ENCODE results near the gene MEPCE. TPM values are rescaled to one million over a fixed set of nuclear protein-coding genes. Genes with fewer than 3 reads are reported as not detected.

MEPCE gene
- total RNA-seq, 1 experiment from 2014 or later, result 70.3 TPM

GRCh38 chr7:100469227-100470044 lies 39.8 kb downstream of the MEPCE start:
- DNase-seq, result peak; percentile 54 to 85
- no peaks in the 10 kb centered on the region for H3K4me1 ChIP-seq (replicated peaks; ENCODE audit: insufficient read depth)
- H3K9me3 ChIP-seq (ENCODE audit: insufficient read depth, low read depth), result no peaks in the 10 kb centered on the region
- no peaks in the 10 kb centered on the region for H3K36me3 ChIP-seq (ENCODE audit: low read depth)
- H3K27me3 ChIP-seq (ENCODE audit: insufficient read depth, low read depth), result no peaks in the 10 kb centered on the region
- no peaks in the 10 kb centered on the region for H3K79me2 ChIP-seq (ENCODE audit: low read depth)
- no peak overlapping the region for H3K4me2 ChIP-seq
- H3K27ac ChIP-seq, result no peak overlapping the region
- no peaks in the 10 kb centered on the region for H3K9me2 ChIP-seq (ENCODE audit: insufficient read depth)
- no peaks in the 10 kb centered on the region for H4K20me1 ChIP-seq (ENCODE audit: insufficient read depth)
- TF ChIP-seq CTCF (conservative IDR thresholded peaks at IDR 0.05) (peak; percentile 88), EZH2 (IDR thresholded peaks at IDR 0.05; ENCODE audit: low read depth) (no peak)
- no peak overlapping the region for H3K4me3 ChIP-seq
- ChIA-PET CTCF (interaction anchor here (0.5 to 1.3 kb wide), 14 partner anchors 9 to 1060 kb away, joined by 3 to 18 read pairs (median 4); partner anchors contain the start of genes BUD31 and TSC22D4), POLR2A (ENCODE audit: unreplicated experiment) (interaction anchor here (0.6 to 0.7 kb wide), 3 partner anchors 258 to 745 kb away, joined by 3 to 15 read pairs (median 7); no protein-coding TSS in a partner anchor)
- no peak overlapping the region for H2AFZ ChIP-seq
- intact Hi-C loops (cut with micrococcal nuclease; ENCODE audit: unreplicated experiment), result loop anchor here (1.0 to 5.0 kb wide), 3 partner anchors 90 to 383 kb away; partner anchors contain the start of genes GIGYF1 and SLC12A9
- H3F3A ChIP-seq (ENCODE audit: insufficient read depth, low read depth), result peaks cover 8% of the 10 kb centered on the region; the same call in 1 of the 2 replicates
- no TSS peak for BruUV-seq (replicated peaks)

- Histone ChIP-seq H3K27me3 (ENCODE audit: insufficient read depth, low read depth) (no peaks in the 10 kb centered on the region), H3K9me2 (ENCODE audit: insufficient read depth) (no peaks in the 10 kb centered on the region), H3K9me3 (ENCODE audit: insufficient read depth, low read depth) (no peaks in the 10 kb centered on the region), H4K20me1 (ENCODE audit: insufficient read depth) (0 out of 2 replicates have a peak, but pooled peaks cover 4% of the 10 kb centered on the region), H3K79me2 (ENCODE audit: low read depth) (no peaks in the 10 kb centered on the region), H3F3A (ENCODE audit: insufficient read depth, low read depth) (peaks cover 14% of the 10 kb centered on the region; the same call in 1 of the 2 replicates), H3K4me2 (no peak overlapping the region), H3K27ac (no peak overlapping the region), H3K4me3 (no peak overlapping the region), H3K4me1 (replicated peaks; ENCODE audit: insufficient read depth) (no peaks in the 10 kb centered on the region), H2AFZ (no peak overlapping the region), H3K36me3 (ENCODE audit: low read depth) (no peaks in the 10 kb centered on the region)
- POLR2A ChIA-PET (ENCODE audit: unreplicated experiment), result no interaction called here
- TF ChIP-seq CTCF (conservative IDR thresholded peaks at IDR 0.05), result no peak
- TF ChIP-seq EZH2 (IDR thresholded peaks at IDR 0.05; ENCODE audit: low read depth), result no peak
- BruUV-seq (replicated peaks), result no TSS peak
- CTCF ChIA-PET, result no interaction called here
- no peak for DNase-seq
- intact Hi-C loops (cut with micrococcal nuclease; ENCODE audit: unreplicated experiment), result no loop called here
Measured at GRCh38 chr7:100471021-100471420, 41.4 kb downstream of the MEPCE start.

- Histone ChIP-seq H3K4me1 (replicated peaks; ENCODE audit: insufficient read depth) (peaks cover 2% of the 10 kb centered on the region), H3K4me3 (no peak overlapping the region)
- POLR2A ChIA-PET (ENCODE audit: unreplicated experiment), result no interaction called here
Measured at GRCh38 chr7:100472121-100472851, 42.7 kb downstream of the MEPCE start.

More at GRCh38 chr7:100472121-100472851, 42.7 kb downstream of the MEPCE start:
- intact Hi-C loops (cut with micrococcal nuclease; ENCODE audit: unreplicated experiment), result no loop called here
- no peak for TF ChIP-seq CTCF (conservative IDR thresholded peaks at IDR 0.05)
- no peak for TF ChIP-seq EZH2 (IDR thresholded peaks at IDR 0.05; ENCODE audit: low read depth)
- no peak overlapping the region for H3K27ac ChIP-seq
- H3K79me2 ChIP-seq (ENCODE audit: low read depth), result peaks cover 11% of the 10 kb centered on the region
- no peaks in the 10 kb centered on the region for H3K36me3 ChIP-seq (ENCODE audit: low read depth)
- H3F3A ChIP-seq (ENCODE audit: insufficient read depth, low read depth), result peaks cover 14% of the 10 kb centered on the region; the same call in 1 of the 2 replicates
- no peak overlapping the region for H2AFZ ChIP-seq
- DNase-seq, result no peak
- no peaks in the 10 kb centered on the region for H3K9me3 ChIP-seq (ENCODE audit: insufficient read depth, low read depth)
- no peak overlapping the region for H3K4me2 ChIP-seq
- CTCF ChIA-PET, result no interaction called here
- no peaks in the 10 kb centered on the region for H3K9me2 ChIP-seq (ENCODE audit: insufficient read depth)
- peaks cover 4% of the 10 kb centered on the region; the same call in 1 of the 2 replicates for H4K20me1 ChIP-seq (ENCODE audit: insufficient read depth)
- H3K27me3 ChIP-seq (ENCODE audit: insufficient read depth, low read depth), result no peaks in the 10 kb centered on the region
- no TSS peak for BruUV-seq (replicated peaks)
